Karpas-422 (cell line): Measurements from ENCODE around the gene CYTH4. TPM values are rescaled to one million over a fixed set of nuclear protein-coding genes. Genes with fewer than 3 reads are reported as not detected.

Experiments used
- DNase-seq: peaks from one replicate; pipeline ENCODE4 v3.0.0-alpha.2; 2015
- H2AFZ ChIP-seq: fragments of 200-600 bp; sonication (generic); 2 replicates; pipeline ENCODE4 v1.6.1; 2014; ENCODE audit warnings: antibody characterized with exemption, low read length, mixed read lengths
- H3K27ac ChIP-seq: fragments of 200-600 bp; sonication (generic); 2 replicates; pipeline ENCODE4 v1.5.1; 2014; ENCODE audit warnings: mild to moderate bottlenecking, low read length, moderate library complexity
- H3K27me3 ChIP-seq: fragments of 200-600 bp; sonication (generic); 2 replicates; pipeline ENCODE4 v1.6.1; 2014; ENCODE audit warnings: low read length, mixed read lengths
- H3K36me3 ChIP-seq: fragments of 200-600 bp; sonication (generic); 2 replicates; pipeline ENCODE4 v1.6.1; 2014; ENCODE audit warnings: low read length, mixed read lengths; ENCODE audit not compliant: insufficient read depth
- H3K4me1 ChIP-seq: fragments of 200-600 bp; sonication (generic); 2 replicates; pipeline ENCODE4 v1.6.1; 2014; ENCODE audit warnings: mild to moderate bottlenecking, low read length, mixed read lengths
- H3K4me2 ChIP-seq: fragments of 200-600 bp; sonication (generic); 2 replicates; pipeline ENCODE4 v1.6.1; 2014; ENCODE audit warnings: low read length, low read depth, mild to moderate bottlenecking; ENCODE audit not compliant: poor library complexity, severe bottlenecking
- H3K4me3 ChIP-seq: fragments of 200-600 bp; sonication (generic); 2 replicates; pipeline ENCODE4 v1.5.1; 2014; ENCODE audit warnings: mild to moderate bottlenecking, antibody characterized with exemption, low read length, mixed read lengths
- H3K79me2 ChIP-seq: fragments of 200-600 bp; sonication (generic); 2 replicates; pipeline ENCODE4 v1.6.1; 2014; ENCODE audit warnings: mild to moderate bottlenecking, low read length, mixed read lengths
- H3K9ac ChIP-seq: fragments of 200-600 bp; sonication (generic); 2 replicates; pipeline ENCODE4 v1.6.0; 2014; ENCODE audit warnings: low read length
- H3K9me2 ChIP-seq: fragments of 200-600 bp; sonication (generic), shearing (Covaris generic); replicated peaks from 2 replicates; pipeline ENCODE4 v1.6.0; 2014; ENCODE audit warnings: mild to moderate bottlenecking, low read length, moderate library complexity; ENCODE audit not compliant: insufficient read depth
- H3K9me3 ChIP-seq: fragments of 300-700, 200-600 bp; sonication (generic); 2 replicates; pipeline ENCODE4 v1.6.1; 2014; ENCODE audit warnings: low read length, mixed read lengths
- H4K20me1 ChIP-seq: fragments of 200-600 bp; sonication (generic); 2 replicates; pipeline ENCODE4 v1.6.1; 2014; ENCODE audit warnings: mild to moderate bottlenecking, antibody characterized with exemption, low read length, low read depth; ENCODE audit not compliant: insufficient read depth
- total RNA-seq: library from RNA; depleted of rRNA; stranded (reverse); fragments of >200 nt; shearing (Covaris generic); gene quantifications from 2 replicates; pipeline ENCODE4 v1.2.3, GENCODE V29; 2014; ENCODE audit warnings: low replicate concordance

Gene CYTH4
- total RNA-seq, 1 experiment from 2014 or later = 12.6 TPM

DNA sequence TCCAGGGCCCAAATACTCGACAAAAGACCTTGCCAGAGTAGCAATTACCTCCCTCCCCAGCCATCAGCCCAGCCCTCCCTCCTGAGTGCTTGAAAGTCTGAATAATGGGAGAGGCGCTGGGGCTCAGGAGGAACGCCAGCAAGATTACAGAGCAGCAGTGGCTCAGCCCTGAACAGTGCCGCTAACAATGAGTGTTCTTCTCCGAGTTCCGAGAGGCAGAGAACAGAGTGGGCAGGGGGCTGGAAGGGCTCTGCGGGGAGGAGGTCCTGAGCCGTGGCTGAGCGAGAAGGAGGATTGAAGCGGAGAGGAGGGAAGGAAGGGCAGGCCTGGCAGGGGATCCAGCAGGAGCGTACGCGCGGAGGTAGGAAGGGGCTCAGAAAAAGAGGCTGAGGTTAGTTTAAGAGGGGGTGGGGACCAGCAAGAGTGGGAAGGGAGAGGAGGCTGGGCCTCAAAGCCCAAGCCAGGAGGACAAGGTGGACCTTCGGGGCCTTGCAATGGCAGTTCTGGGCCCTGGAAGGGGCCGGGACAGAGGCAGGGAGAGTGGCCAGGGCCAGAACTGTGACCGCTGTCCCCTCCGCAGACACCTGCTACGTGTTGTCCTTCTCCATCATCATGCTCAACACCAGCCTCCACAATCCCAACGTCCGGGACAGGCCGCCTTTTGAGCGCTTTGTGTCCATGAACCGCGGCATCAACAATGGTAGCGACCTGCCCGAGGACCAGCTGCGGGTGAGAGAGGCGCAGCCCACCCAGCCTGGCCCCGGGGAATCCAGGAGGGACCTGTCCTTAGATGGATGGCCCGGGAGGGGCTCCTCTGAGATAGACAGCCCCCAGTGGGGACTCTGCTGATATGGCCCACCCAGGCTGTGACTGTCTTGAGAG is 20.6 kb downstream of the CYTH4 start:
- no peak overlapping the region for H3K4me2 ChIP-seq
- H3K79me2 ChIP-seq = no peaks in the 10 kb centered on the region
- no peak for DNase-seq
- H4K20me1 ChIP-seq = no peaks in the 10 kb centered on the region
- no peaks in the 10 kb centered on the region for H3K27me3 ChIP-seq
- H3K9me2 ChIP-seq = no peaks in the 10 kb centered on the region
- H3K9ac ChIP-seq = no peak overlapping the region
- H3K9me3 ChIP-seq = no peaks in the 10 kb centered on the region
- no peak overlapping the region for H3K4me3 ChIP-seq
- H2AFZ ChIP-seq = no peak overlapping the region
- peaks cover 11% of the 10 kb centered on the region; the same call in 1 of the 2 replicates for H3K4me1 ChIP-seq
- no peak overlapping the region for H3K27ac ChIP-seq
- no peaks in the 10 kb centered on the region for H3K36me3 ChIP-seq

- no peak overlapping the region for H3K27ac ChIP-seq
- H3K36me3 ChIP-seq = no peaks in the 10 kb centered on the region
- H3K9ac ChIP-seq = no peak overlapping the region
- H3K4me2 ChIP-seq = no peak overlapping the region
- no peaks in the 10 kb centered on the region for H3K79me2 ChIP-seq
- no peak for DNase-seq
- H3K4me1 ChIP-seq = peaks cover 14% of the 10 kb centered on the region; the same call in 1 of the 2 replicates
- H4K20me1 ChIP-seq = no peaks in the 10 kb centered on the region
- H3K27me3 ChIP-seq = no peaks in the 10 kb centered on the region
- H3K9me2 ChIP-seq = no peaks in the 10 kb centered on the region
- no peaks in the 10 kb centered on the region for H3K9me3 ChIP-seq
- no peak overlapping the region for H3K4me3 ChIP-seq
- no peak overlapping the region for H2AFZ ChIP-seq
These were observed 21.5 kb downstream of the CYTH4 start for GRCh38 chr22:37303821-37304274.

GRCh38 chr22:37304595-37305343 is 22.5 kb downstream of the CYTH4 start:
- peaks cover 18% of the 10 kb centered on the region; the same call in 1 of the 2 replicates for H3K4me1 ChIP-seq
- no peak overlapping the region for H3K27ac ChIP-seq
- H3K4me3 ChIP-seq = no peak overlapping the region
- H3K9me2 ChIP-seq = no peaks in the 10 kb centered on the region
- DNase-seq = no peak
- no peaks in the 10 kb centered on the region for H3K36me3 ChIP-seq
- no peaks in the 10 kb centered on the region for H3K27me3 ChIP-seq
- H4K20me1 ChIP-seq = no peaks in the 10 kb centered on the region
- H3K9me3 ChIP-seq = no peaks in the 10 kb centered on the region
- H2AFZ ChIP-seq = no peak overlapping the region
- H3K4me2 ChIP-seq = no peak overlapping the region
- no peaks in the 10 kb centered on the region for H3K79me2 ChIP-seq
- H3K9ac ChIP-seq = no peak overlapping the region

DNA sequence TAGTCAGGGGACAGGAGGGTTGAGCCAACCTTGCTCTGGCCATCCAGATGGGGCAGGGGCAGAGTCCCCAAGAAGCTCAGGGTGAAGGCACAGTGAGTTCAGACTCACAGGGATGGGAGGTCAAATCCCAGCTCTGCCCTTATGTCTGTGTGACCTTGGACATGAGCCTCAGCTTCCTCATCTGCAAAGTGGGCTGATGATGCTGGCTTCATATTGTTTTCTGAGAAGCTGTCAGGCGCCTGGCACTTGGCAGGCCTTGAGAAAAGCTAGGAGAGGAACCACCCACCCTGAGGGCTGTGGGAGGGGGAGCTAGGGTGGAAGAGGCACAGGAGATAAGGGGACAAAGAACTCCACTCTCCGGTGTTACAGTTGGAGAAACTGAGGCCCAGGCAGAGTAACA is 23.6 kb downstream of the CYTH4 start:
- DNase-seq = no peak
- no peak overlapping the region for H3K27ac ChIP-seq
- no peaks in the 10 kb centered on the region for H3K27me3 ChIP-seq
- H3K9me2 ChIP-seq = no peaks in the 10 kb centered on the region
- no peak overlapping the region for H3K4me2 ChIP-seq
- H3K4me3 ChIP-seq = no peak overlapping the region
- H4K20me1 ChIP-seq = no peaks in the 10 kb centered on the region
- H3K79me2 ChIP-seq = no peaks in the 10 kb centered on the region
- no peaks in the 10 kb centered on the region for H3K36me3 ChIP-seq
- peaks cover 19% of the 10 kb centered on the region; the same call in 1 of the 2 replicates for H3K4me1 ChIP-seq
- no peak overlapping the region for H2AFZ ChIP-seq
- H3K9me3 ChIP-seq = no peaks in the 10 kb centered on the region
- no peak overlapping the region for H3K9ac ChIP-seq

DNA sequence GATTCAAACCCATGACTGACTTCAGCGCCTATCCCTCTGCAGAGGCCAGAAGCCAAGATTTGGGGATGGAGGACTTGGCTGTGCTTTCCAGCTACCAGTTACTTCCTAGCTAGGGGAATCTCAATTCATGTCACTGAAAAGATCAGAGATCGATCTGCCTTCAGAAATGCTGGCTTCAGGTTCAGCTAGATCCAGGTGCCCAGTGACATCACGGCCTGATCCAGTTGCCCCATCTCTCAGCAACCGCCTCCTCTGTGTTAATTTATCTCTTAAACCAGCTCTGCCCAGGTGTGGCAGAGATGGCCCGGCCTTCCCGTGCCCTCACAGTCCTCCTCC is 24.2 kb downstream of the CYTH4 start:
- peaks cover 19% of the 10 kb centered on the region; the same call in 1 of the 2 replicates for H3K4me1 ChIP-seq
- no peak for DNase-seq
- no peak overlapping the region for H3K27ac ChIP-seq
- no peak overlapping the region for H3K4me3 ChIP-seq
- H3K9me3 ChIP-seq = no peaks in the 10 kb centered on the region
- no peaks in the 10 kb centered on the region for H3K79me2 ChIP-seq
- H3K36me3 ChIP-seq = no peaks in the 10 kb centered on the region
- no peaks in the 10 kb centered on the region for H3K9me2 ChIP-seq
- H3K9ac ChIP-seq = no peak overlapping the region
- H2AFZ ChIP-seq = no peak overlapping the region
- no peaks in the 10 kb centered on the region for H4K20me1 ChIP-seq
- H3K27me3 ChIP-seq = no peaks in the 10 kb centered on the region
- no peak overlapping the region for H3K4me2 ChIP-seq

DNA sequence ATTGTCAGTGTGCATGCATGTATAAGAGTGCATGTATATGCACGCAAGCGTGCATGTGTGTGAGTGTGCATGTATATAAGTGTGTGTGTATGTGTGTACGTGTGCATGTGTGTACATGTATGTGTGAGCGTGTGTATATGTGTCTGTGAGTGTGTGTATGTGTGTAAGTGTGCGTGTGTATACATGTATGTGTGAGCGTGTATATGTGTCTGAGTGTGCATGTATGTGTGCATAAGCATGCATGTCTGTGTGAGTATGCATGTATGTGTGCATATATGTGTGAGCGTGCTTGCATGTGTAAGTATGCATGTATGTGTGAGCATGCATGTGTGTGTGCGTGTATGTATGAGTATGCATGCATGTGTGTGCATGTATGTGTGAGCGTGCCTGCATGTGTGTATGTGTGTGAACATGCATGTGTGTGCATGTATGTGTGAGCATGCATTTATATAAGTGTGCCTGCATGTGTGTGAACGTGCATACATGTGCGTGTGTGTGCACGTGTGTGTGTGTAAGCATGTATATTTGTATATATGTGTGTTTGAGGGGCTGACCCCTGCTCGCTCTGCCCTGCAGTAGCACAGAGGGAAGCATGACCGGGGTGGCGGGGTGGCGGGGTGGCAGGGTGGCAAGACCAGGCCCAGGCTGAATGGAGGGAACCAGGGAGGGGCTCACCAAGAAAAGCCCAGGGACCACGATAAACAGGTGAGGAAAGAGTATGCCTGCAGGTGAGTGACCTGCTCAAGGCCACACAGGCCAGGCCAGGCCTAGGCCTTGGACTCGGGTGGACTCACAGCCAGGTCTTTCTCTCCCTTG is 26.3 kb downstream of the CYTH4 start:
- H3K27me3 ChIP-seq = no peaks in the 10 kb centered on the region
- no peaks in the 10 kb centered on the region for H3K9me3 ChIP-seq
- no peak overlapping the region for H3K4me2 ChIP-seq
- DNase-seq = no peak
- H3K4me3 ChIP-seq = no peak overlapping the region
- H3K9ac ChIP-seq = no peak overlapping the region
- H4K20me1 ChIP-seq = no peaks in the 10 kb centered on the region
- H3K9me2 ChIP-seq = no peaks in the 10 kb centered on the region
- no peak overlapping the region for H3K27ac ChIP-seq
- H3K36me3 ChIP-seq = no peaks in the 10 kb centered on the region
- H3K79me2 ChIP-seq = no peaks in the 10 kb centered on the region
- peaks cover 19% of the 10 kb centered on the region; the same call in 1 of the 2 replicates for H3K4me1 ChIP-seq
- no peak overlapping the region for H2AFZ ChIP-seq

GRCh38 chr22:37309211-37310074 is 27.1 kb downstream of the CYTH4 start:
- peaks cover 19% of the 10 kb centered on the region; the same call in 1 of the 2 replicates for H3K4me1 ChIP-seq
- H3K36me3 ChIP-seq = no peaks in the 10 kb centered on the region
- H2AFZ ChIP-seq = no peak overlapping the region
- no peak overlapping the region for H3K4me3 ChIP-seq
- no peaks in the 10 kb centered on the region for H3K27me3 ChIP-seq
- H3K9me2 ChIP-seq = no peaks in the 10 kb centered on the region
- H3K9ac ChIP-seq = no peak overlapping the region
- no peak overlapping the region for H3K4me2 ChIP-seq
- no peaks in the 10 kb centered on the region for H4K20me1 ChIP-seq
- H3K79me2 ChIP-seq = no peaks in the 10 kb centered on the region
- H3K27ac ChIP-seq = no peak overlapping the region
- no peak for DNase-seq
- H3K9me3 ChIP-seq = no peaks in the 10 kb centered on the region
